ENCODE results near the gene MYO1H.

Gene MYO1H

DNA sequence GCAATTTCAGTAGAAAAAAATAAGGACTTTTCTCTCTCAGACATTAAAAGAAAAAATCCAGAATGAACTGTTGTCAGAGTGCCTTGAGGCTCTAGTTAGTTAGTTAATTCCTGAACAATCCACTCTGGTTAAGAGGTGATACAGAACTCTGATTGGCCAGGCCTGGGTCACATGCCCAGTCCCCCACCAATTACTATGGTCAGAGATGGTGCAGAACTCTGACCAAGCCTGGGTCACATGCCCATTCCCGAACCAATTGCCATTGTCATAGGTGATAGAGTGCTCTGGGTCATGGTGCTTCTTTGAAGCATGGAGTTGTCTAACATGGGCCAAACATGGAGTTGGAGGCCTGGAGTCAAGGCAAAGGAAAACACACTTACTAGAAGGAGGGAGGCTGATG, 11.1 kb upstream of the MYO1H start:
- DNase-seq (ENCODE audit: low read depth in 3 of 3, low spot score in 1 of 3), result no peak

GRCh38 chr12:109343677-109344076, 4.0 kb upstream of the MYO1H start:
- DNase-seq (ENCODE audit: low read depth in 3 of 3, low spot score in 1 of 3), result no peak

DNA sequence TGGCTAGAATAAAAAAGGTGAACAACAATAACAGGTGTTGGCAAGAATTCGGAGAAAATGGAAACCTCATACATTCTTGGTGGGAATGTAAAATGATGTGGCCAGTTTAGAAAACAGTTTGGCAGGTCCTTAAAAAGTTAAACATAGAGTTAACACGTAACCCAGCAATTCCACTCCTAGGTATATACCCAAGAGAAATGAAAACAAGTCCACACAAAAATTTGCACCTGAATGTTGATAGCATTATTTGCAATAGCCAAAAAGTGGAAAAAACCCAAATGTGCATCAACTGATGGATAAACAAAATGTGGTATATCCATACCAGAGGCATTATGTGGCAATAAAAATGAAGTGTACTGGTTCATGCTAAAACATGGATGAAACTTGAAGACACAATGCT, 2.3 kb upstream of the MYO1H start:
- no peak for DNase-seq (ENCODE audit: low read depth in 3 of 3, low spot score in 1 of 3)

- no peak for DNase-seq (ENCODE audit: low read depth in 3 of 3, low spot score in 1 of 3)
Measured at GRCh38 chr12:109346920-109347319, 780 bp upstream of the MYO1H start.

- DNase-seq (ENCODE audit: low read depth in 3 of 3, low spot score in 1 of 3), result no peak
Measured at GRCh38 chr12:109352184-109352583, 4.5 kb downstream of the MYO1H start.

- no peak for DNase-seq (ENCODE audit: low read depth in 3 of 3, low spot score in 1 of 3)
Measured at GRCh38 chr12:109356577-109356976, 8.9 kb downstream of the MYO1H start.

DNA sequence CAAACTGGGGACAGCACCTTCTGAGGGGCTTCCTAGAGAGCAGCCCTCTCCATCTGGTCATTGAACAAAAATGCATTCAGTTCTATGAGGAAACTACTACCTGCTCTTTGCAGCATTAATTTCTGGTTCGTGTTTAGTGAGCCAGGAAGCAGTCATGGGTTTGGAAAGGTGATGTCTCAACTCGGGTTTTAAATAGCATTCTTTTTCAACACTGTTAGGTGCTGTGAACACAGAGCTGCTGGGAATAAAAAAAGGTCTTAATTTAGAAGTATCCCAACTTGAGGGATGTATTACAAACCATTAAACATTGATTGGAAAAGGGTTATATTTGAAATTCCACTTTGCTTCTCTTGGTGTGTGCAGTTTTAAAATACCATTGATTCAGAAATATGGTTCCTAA, 9.3 kb downstream of the MYO1H start:
- DNase-seq (ENCODE audit: low read depth in 3 of 3, low spot score in 1 of 3), result no peak

GRCh38 chr12:109358154-109358869, 10.6 kb downstream of the MYO1H start:
- DNase-seq (ENCODE audit: low read depth in 3 of 3, low spot score in 1 of 3), result no peak

GRCh38 chr12:109359131-109359690, 11.5 kb downstream of the MYO1H start:
- no peak for DNase-seq (ENCODE audit: low read depth in 3 of 3, low spot score in 1 of 3)

DNA sequence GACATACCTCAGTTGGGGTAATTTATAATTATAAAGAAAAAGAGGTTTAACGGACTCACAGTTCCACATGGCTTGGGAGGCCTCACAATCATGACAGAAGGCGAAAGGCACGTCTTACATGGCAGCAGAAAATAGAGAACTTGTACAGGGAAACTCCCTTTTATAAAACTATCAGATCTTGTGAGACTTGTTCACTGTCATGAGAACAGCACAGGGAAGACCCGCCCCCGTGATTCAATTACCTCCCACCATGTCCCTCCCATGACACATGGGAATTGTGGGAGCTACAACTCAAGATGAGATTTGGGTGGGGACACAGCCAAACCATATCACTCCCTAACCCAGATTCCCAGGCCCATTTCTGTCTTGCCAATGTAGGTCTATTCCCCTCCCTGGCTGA, 22.1 kb downstream of the MYO1H start:
- DNase-seq (ENCODE audit: low read depth in 3 of 3, low spot score in 1 of 3), result no peak

DNA sequence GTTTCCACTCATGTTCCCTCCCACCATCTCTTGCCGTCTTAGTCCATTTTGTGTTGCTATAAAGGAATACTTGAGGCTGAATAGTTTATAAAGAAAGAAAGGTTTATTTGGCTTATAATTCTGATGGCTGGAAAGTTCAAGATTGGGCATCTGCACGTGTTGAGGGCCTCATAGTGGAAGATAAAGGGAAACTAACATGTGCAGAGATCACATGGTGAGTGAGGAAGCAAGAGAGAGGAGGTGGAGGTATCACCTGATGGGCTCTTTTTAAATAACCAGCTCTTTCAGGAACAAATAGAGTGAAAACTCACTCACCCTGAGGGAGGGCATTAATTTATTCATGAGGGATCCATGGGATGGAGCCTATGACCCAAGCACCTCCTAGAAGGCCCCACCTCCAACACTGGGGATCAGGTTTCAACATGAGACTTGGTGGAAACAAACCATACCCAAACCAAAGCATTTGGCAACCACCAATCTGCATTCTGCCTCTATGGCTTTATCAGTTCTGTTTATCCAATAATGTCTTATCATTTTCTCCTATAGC, 29.5 kb downstream of the MYO1H start:
- DNase-seq (ENCODE audit: low read depth in 3 of 3, low spot score in 1 of 3), result no peak

GRCh38 chr12:109378569-109378968, 30.9 kb downstream of the MYO1H start:
- DNase-seq (ENCODE audit: low read depth in 3 of 3, low spot score in 1 of 3), result no peak

GRCh38 chr12:109382031-109382430, 34.3 kb downstream of the MYO1H start:
- DNase-seq (ENCODE audit: low read depth in 3 of 3, low spot score in 1 of 3), result no peak

DNA sequence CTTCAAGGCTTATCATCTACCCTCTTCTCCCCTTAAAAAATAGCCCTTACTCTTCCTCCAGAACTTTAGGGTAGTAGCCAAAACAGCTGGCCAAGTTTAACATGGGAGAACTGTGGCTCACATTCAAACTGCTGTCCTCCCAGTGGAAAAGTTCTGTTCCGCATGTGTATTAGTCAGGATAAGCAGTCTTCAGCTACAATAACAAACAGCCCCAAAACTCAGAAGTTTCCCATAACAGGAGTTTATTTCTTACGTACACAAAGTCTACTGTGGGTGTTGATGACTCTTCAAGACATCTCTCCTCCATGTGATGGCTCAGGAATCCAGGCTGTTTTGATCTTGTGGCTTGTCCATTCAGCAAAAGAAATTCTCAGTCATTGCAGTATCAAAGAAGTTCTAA, 35.5 kb downstream of the MYO1H start:
- no peak for DNase-seq (ENCODE audit: low read depth in 3 of 3, low spot score in 1 of 3)

DNA sequence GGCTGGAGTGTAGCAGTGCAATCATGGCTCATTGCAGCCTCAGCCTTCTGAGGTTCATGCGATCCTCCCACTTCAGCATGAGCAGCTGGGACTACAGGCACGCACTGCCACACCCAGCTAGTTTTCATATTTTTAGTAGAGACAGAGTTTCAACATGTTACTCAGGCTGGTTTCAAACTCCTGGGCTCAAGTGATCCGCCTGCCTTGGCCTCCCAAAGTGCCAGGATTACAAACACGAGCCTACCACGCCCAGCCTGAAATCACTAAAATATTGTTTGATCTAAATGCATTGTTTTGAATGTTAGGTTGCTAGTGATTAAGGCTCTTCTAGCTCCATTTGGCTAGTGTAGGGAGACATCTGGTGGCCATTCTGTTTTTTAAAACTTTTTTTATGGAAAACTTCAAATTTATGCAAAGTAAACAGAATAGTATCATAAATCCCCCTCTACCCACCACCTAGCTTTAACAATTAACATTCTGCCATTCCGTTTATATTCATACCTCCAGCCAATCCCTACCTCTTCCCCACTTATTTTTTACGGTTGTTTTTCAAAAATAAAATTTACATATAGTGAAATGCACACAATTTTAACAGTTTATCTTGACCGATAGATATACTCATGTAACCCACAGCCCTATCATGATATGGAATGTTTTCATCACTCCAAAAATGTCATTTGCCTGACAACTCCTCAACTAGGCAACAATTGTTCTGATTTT, 37.8 kb downstream of the MYO1H start:
- DNase-seq (ENCODE audit: low read depth in 3 of 3, low spot score in 1 of 3), result no peak

GRCh38 chr12:109386059-109386433, 38.3 kb downstream of the MYO1H start:
- no peak for DNase-seq (ENCODE audit: low read depth in 3 of 3, low spot score in 1 of 3)

DNA sequence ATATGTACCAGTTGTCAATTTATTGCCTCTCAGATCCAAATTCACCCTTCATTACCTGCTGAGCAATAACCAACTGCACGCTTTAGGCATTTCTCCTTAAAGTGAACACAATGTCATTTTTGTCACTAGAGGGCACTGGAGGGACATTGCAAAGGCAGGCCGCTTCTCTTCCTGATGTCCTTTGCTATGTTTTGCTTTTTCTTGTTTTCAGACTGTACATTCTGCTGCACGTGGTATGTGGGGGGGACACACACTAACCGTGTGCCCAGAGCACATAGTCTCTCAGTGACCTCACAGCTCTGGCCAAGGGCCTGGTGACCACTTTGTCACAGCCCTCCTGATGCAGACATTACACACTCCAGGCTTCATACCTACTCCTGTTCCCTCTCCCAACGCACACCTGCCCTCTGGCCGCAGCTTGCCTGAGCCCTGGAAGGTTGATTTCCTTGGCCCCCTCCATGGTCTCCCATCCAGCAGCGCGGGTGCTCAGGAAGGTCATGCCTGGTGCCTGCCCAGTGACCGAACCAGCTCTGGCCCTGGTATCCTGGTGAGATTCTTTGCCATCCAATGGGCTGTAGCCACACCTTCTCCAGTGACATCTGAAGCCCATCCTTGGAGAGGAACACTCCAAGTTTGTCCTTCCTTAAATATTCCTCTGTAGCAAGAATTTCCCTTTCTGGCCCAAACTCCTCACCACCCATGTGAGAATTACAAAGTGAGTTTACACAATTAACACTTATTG, 39.9 kb downstream of the MYO1H start:
- no peak for DNase-seq (ENCODE audit: low read depth in 3 of 3, low spot score in 1 of 3)

DNA sequence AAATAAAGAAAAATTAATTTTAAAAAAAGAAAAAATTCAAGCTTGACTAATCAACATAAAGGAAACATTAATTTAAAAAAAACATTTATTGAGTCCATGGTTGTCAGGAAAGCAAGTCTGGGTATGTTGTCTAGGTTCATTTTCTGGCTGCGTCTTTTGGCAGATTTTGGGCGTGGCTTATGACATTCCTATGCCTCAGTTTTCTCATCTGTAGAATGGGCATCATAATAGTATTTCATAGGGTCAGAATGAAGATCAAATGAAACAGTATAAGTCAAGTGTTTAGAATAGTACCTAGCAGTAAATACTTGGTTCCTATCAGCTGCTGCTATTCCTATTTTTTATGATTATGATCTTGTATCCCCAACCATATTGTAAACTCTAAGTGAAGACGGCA, 40.5 kb downstream of the MYO1H start:
- no peak for DNase-seq (ENCODE audit: low read depth in 3 of 3, low spot score in 1 of 3)

- no peak for DNase-seq (ENCODE audit: low read depth in 3 of 3, low spot score in 1 of 3)
Measured at GRCh38 chr12:109389146-109389545, 41.4 kb downstream of the MYO1H start.

GRCh38 chr12:109393437-109394345, 46.0 kb downstream of the MYO1H start:
- no peak for DNase-seq (ENCODE audit: low read depth in 3 of 3, low spot score in 1 of 3)

DNA sequence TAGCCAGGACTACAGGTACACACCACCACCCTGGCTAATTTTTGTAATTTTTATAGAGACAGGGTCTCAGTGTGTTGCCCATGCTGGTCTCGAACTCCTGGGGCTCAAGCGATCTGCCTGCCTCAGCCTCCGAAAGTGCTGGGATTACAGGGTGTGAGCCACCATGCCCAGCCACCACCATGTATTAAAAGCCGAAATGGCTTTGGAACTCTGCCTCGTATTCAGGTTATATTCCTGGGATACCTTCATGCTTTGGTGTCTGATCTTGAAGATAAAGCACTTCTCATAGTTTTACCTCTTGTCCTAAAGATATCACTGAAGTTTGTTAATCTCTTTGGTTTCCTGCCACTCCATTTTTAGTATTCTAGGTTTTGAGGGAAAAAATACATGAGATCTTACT, 47.2 kb downstream of the MYO1H start:
- DNase-seq (ENCODE audit: low read depth in 3 of 3, low spot score in 1 of 3), result no peak
